Measurements from ENCODE around the gene ABI1.
A peak's percentile ranks its signal among the peaks of the same experiment; 100 is the strongest.

Gene ABI1

GRCh38 chr10:26832960-26833359 lies 27.8 kb downstream of the ABI1 start:
- no peaks in the 10 kb centered on the region for H3K9me3 Mint-ChIP-seq
- no peak overlapping the region for H3K4me3 Mint-ChIP-seq
- no peaks in the 10 kb centered on the region for H3K27me3 Mint-ChIP-seq
- H3K27ac Mint-ChIP-seq = no peak overlapping the region
- H3K4me1 Mint-ChIP-seq (ENCODE audit: low read depth) = peaks cover 60% of the 10 kb centered on the region
- H3K36me3 Mint-ChIP-seq (ENCODE audit: low read depth) = peaks cover 23% of the 10 kb centered on the region

DNA sequence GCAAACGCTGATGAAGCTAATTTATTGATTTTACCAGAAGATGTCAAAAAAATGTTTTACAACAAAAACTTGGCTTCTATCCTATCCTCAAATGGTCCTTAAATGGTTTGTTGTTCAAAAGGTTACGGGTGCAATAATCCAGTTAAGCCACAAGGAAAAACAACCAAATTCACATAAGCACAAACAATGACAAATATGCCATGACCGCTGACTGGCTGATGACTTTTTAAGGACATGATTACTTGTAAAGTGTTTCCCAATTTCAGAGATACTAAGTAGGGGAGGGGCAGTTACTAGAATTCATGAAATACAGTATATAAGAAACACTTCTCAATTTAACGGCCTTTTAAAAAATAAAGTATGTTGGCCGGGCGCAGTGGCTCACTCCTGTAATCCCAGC lies 28.8 kb downstream of the ABI1 start:
- Mint-ChIP-seq H3K27me3 (no peaks in the 10 kb centered on the region), H3K27ac (no peak overlapping the region), H3K4me1 (ENCODE audit: low read depth) (peaks cover 63% of the 10 kb centered on the region), H3K4me3 (no peak overlapping the region), H3K9me3 (no peaks in the 10 kb centered on the region), H3K36me3 (ENCODE audit: low read depth) (peaks cover 23% of the 10 kb centered on the region)

DNA sequence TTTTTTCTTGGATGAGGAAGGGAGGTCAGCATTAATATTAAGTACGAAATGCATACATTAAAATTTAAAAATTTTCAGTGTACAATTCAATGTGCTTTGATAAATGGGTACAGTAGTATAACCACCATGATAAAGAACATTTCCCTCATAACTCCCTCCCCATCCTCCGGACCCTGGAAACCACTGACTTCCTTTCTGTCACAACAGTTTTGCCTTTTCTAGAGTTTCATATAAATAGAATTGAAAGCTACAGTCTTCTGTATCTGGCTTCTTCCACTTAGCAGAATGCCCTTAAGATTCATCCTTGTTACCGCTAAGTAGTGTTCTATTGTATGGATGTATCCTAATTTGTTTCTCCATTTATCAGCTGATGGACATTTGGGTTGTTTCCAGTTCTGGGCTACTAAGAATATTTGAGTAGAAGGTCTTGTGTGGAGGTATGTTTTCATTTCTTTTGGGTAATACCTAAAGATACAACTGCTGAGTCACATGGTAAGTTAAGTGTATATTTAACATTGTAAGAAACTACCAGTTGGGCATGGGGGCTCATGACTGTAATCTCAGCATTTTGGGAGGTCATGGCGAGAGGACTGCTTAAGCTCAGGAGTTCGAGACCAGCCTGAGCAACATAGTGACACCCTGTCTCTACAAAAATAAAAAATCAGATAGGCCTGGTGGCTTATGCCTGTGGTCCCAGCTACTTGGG lies 30.8 kb downstream of the ABI1 start:
- H3K4me1 Mint-ChIP-seq (ENCODE audit: low read depth) = peaks cover 56% of the 10 kb centered on the region

GRCh38 chr10:26824015-26824690 lies 36.6 kb downstream of the ABI1 start:
- Mint-ChIP-seq H3K36me3 (ENCODE audit: low read depth) (peaks cover 34% of the 10 kb centered on the region), H3K9me3 (no peaks in the 10 kb centered on the region), H3K27me3 (no peaks in the 10 kb centered on the region), H3K27ac (peak overlapping the region; percentile 29), H3K4me3 (no peak overlapping the region), H3K4me1 (ENCODE audit: low read depth) (peaks cover 58% of the 10 kb centered on the region)

More for the DNA sequence above, 30.8 kb downstream of the ABI1 start:
- Mint-ChIP-seq H3K27ac (peak overlapping the region; percentile 65), H3K4me3 (no peak overlapping the region), H3K36me3 (ENCODE audit: low read depth) (peaks cover 18% of the 10 kb centered on the region), H3K27me3 (no peaks in the 10 kb centered on the region), H3K9me3 (no peaks in the 10 kb centered on the region)

- Mint-ChIP-seq H3K27me3 (no peaks in the 10 kb centered on the region), H3K27ac (peak overlapping the region; percentile 3), H3K4me3 (no peak overlapping the region), H3K36me3 (ENCODE audit: low read depth) (peaks cover 47% of the 10 kb centered on the region), H3K4me1 (ENCODE audit: low read depth) (peaks cover 57% of the 10 kb centered on the region), H3K9me3 (no peaks in the 10 kb centered on the region)
These were observed 38.8 kb downstream of the ABI1 start for GRCh38 chr10:26821699-26822570.

DNA sequence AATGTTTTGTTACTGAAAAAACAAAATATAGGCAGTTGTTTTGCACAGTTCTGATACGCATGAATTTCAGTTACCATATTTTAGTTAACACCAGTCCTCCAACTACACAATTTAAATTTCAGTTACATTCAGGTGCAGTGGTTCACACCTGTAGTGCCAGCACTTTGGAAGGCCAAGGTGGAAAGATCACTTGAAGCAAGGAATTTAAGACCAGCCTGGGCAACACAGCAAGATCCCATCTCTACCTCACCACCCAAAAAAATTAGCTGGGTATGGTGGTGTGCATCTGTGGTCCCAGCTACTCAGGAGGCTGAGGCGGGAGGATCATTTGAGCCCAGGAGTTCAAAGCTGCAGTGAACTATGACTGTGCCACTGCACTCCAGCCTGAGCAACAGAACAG lies 45.3 kb downstream of the ABI1 start:
- peaks cover 47% of the 10 kb centered on the region for H3K36me3 Mint-ChIP-seq (ENCODE audit: low read depth)
- H3K27ac Mint-ChIP-seq = no peak overlapping the region
- peaks cover 69% of the 10 kb centered on the region for H3K4me1 Mint-ChIP-seq (ENCODE audit: low read depth)
- no peak overlapping the region for H3K4me3 Mint-ChIP-seq
- H3K9me3 Mint-ChIP-seq = no peaks in the 10 kb centered on the region
- H3K27me3 Mint-ChIP-seq = no peaks in the 10 kb centered on the region

- peaks cover 61% of the 10 kb centered on the region for H3K4me1 Mint-ChIP-seq (ENCODE audit: low read depth)
- peaks cover 13% of the 10 kb centered on the region for H3K36me3 Mint-ChIP-seq (ENCODE audit: low read depth)
- no peaks in the 10 kb centered on the region for H3K9me3 Mint-ChIP-seq
- H3K4me3 Mint-ChIP-seq = no peak overlapping the region
- H3K27me3 Mint-ChIP-seq = no peaks in the 10 kb centered on the region
- H3K27ac Mint-ChIP-seq = peak overlapping the region; percentile 75
These were observed 50.2 kb downstream of the ABI1 start for GRCh38 chr10:26810435-26811026.

DNA sequence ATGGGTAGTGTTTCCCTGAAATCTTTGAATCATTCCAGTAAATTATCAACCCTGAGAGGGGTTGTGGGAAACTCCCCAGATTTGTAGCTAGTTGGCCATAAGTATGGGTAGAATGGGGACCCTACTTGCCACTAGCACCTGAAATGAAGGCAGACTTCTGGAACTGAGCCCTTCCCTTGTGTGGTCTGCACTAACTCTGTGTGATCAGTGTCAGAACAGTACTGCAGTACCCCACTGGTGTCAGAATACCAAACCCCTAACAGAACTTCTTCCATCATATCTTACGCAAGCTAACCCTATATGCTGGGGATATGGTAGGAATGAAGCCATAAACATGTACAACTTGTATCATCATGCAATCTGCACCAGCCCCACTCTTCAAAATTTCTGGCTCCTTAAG lies 50.8 kb downstream of the ABI1 start:
- H3K36me3 Mint-ChIP-seq (ENCODE audit: low read depth) = peaks cover 13% of the 10 kb centered on the region
- H3K4me1 Mint-ChIP-seq (ENCODE audit: low read depth) = peaks cover 61% of the 10 kb centered on the region
- no peaks in the 10 kb centered on the region for H3K9me3 Mint-ChIP-seq
- no peak overlapping the region for H3K27ac Mint-ChIP-seq
- no peak overlapping the region for H3K4me3 Mint-ChIP-seq
- H3K27me3 Mint-ChIP-seq = no peaks in the 10 kb centered on the region

DNA sequence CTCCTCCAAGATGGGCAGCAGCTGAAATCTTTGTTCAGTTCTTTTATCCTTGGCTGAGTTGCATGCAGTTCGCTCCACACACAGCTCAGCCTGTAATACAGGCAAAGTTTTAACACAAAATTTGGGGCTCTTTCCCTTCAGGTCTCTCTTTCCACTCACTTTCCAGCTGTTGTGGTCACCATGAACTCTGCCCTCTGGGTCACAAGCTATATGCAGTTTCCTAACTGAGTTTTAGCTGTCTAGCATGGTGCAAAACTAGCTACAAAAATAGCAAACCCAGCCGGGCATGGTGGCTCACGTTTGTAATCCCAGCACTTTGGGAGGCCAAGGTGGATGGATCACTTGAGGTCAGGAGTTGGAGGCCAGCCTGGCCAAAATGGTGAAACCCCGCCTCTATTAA lies 53.2 kb downstream of the ABI1 start:
- H3K4me3 Mint-ChIP-seq = no peak overlapping the region
- no peaks in the 10 kb centered on the region for H3K27me3 Mint-ChIP-seq
- no peak overlapping the region for H3K27ac Mint-ChIP-seq
- no peaks in the 10 kb centered on the region for H3K9me3 Mint-ChIP-seq
- H3K4me1 Mint-ChIP-seq (ENCODE audit: low read depth) = peaks cover 65% of the 10 kb centered on the region
- peaks cover 8% of the 10 kb centered on the region for H3K36me3 Mint-ChIP-seq (ENCODE audit: low read depth)

DNA sequence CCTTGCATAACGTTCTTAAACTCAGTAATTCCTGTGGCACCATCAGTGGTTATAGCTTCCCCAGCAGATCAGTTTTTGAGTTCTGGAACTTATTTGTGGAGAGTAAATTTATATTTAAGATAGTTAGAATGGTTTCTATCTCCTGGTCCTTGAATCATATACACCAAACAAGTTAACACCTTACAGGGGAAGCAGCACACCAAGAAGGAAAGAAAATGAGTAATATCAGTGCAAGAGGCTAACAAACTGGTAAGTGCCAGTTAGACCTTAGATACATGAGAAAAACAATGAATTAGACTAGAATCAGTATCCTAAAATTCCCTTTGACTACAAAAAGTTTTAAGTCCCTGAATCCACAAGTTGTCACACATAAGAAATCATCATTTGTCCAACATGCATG lies 54.2 kb downstream of the ABI1 start:
- Mint-ChIP-seq H3K4me3 (no peak overlapping the region), H3K9me3 (no peaks in the 10 kb centered on the region), H3K36me3 (ENCODE audit: low read depth) (no peaks in the 10 kb centered on the region), H3K4me1 (ENCODE audit: low read depth) (peaks cover 67% of the 10 kb centered on the region), H3K27ac (no peak overlapping the region), H3K27me3 (no peaks in the 10 kb centered on the region)

GRCh38 chr10:26805567-26806245 lies 55.1 kb downstream of the ABI1 start:
- Mint-ChIP-seq H3K4me3 (peak overlapping the region; percentile 4), H3K9me3 (no peaks in the 10 kb centered on the region)

DNA sequence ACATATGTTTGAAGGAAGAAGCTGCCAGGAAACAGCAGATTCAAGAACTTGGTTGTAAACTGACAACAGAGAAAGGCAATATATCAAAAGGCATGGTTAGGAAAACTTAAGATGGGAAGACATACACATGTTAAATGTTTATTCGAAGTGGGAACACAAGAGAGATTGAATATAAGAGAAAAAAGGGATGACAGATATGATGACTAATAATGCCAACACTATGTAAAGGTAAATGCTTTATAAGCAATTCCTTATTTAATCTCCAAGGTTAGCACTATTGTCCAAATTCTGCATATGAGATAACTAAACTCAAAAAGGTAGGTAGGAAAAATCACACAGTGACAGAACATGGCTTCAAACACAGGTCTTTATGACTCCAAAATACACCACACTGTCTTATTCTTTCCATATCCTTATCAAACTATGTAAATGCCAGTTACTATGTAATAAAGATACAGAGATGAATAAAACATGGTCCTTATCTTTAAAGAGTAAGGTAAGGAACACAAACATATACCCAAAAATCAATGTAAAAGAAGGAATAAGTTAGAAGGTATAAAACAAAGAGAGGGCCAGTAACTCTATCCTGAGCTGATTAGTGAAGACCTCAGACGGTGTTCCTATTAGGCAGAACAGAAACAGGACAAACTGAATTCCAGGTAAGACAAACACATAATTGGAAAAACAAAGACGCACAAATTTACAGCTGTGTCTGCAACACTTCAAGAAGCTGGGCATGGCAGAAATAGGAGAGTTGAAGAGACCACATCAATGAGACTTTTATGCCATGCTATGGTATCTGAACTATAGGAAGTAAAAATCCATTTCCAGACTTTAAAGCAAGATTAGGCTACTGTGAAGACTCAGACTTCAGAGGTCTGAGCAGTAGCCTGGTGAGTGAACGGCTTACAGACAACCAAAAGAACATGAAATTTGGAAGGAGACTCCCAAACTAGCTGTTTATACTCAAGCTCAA lies 56.1 kb downstream of the ABI1 start:
- Mint-ChIP-seq H3K27ac (peak overlapping the region; percentile 31), H3K4me3 (no peak overlapping the region)

More at GRCh38 chr10:26805567-26806245, 55.1 kb downstream of the ABI1 start:
- peak overlapping the region; percentile 43 for H3K27ac Mint-ChIP-seq
- no peaks in the 10 kb centered on the region for H3K27me3 Mint-ChIP-seq
- peaks cover 76% of the 10 kb centered on the region for H3K4me1 Mint-ChIP-seq (ENCODE audit: low read depth)
- H3K36me3 Mint-ChIP-seq (ENCODE audit: low read depth) = no peaks in the 10 kb centered on the region

DNA sequence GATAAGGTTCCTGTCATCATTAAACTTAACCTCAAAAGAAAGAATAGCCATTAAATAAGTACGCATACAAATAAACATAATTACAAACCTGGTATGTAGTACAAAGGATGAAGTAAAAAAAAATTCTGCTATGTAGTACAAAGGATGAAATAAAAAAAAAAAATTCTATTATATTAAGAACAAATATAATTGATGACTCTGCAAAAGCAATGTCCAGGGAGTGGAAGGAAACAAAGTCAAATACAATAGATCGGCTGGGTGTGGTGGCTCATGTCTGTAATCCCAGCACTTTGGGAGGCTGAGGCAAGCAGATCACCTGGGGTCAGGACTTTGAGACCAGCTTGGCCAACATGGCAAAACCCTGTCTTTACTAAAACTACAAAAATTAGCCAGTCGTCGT lies 56.9 kb downstream of the ABI1 start:
- no peak overlapping the region for H3K27ac Mint-ChIP-seq
- peaks cover 5% of the 10 kb centered on the region for H3K36me3 Mint-ChIP-seq (ENCODE audit: low read depth)
- H3K27me3 Mint-ChIP-seq = no peaks in the 10 kb centered on the region
- H3K9me3 Mint-ChIP-seq = no peaks in the 10 kb centered on the region
- no peak overlapping the region for H3K4me3 Mint-ChIP-seq
- peaks cover 86% of the 10 kb centered on the region for H3K4me1 Mint-ChIP-seq (ENCODE audit: low read depth)

More for the DNA sequence above, 56.1 kb downstream of the ABI1 start:
- Mint-ChIP-seq H3K9me3 (no peaks in the 10 kb centered on the region), H3K4me1 (ENCODE audit: low read depth) (peaks cover 81% of the 10 kb centered on the region), H3K27me3 (no peaks in the 10 kb centered on the region), H3K36me3 (ENCODE audit: low read depth) (peaks cover 5% of the 10 kb centered on the region)

All from stimulated activated naive CD8-positive, alpha-beta T cell treated with anti-CD3 and anti-CD28 coated beads, Interleukin-15, Interleukin-2, amounts not matched to agents 100 ng/mL and 50 ng/mL, for 24 hours (primary cell).